IMR-90 (cell line): Measurements from ENCODE around the gene ADM2. TPM values are rescaled to one million over a fixed set of nuclear protein-coding genes. Genes with fewer than 3 reads are reported as not detected.
A peak's percentile ranks its signal among the peaks of the same experiment; 100 is the strongest.

ENCODE experiments used
- ATAC-seq: fragments of 200-7000 bp; cut with Tn5 transposase; 2 replicates; pipeline ENCODE4 v1.9.1; 2020; ENCODE audit warnings: low read depth, mild to moderate bottlenecking, moderate library complexity
- BruUV-seq: library from RNA; stranded (reverse); fragments of 400-500 nt; replicated peaks from 2 replicates; lab custom pipeline; 2021; lab: Mats Ljungman, UMichigan
- CTCF ChIA-PET: fragments of 300-600 bp; formaldehyde crosslinking; extraction: SDS; loops from one replicate; lab custom pipeline; 2021; ENCODE audit warnings: antibody characterized with exemption; lab: Yijun Ruan, JAX
- POLR2A ChIA-PET: fragments of 300-600 bp; sonication (Branson Sonifier 250); formaldehyde crosslinking; loops from one replicate; lab custom pipeline; 2022; ENCODE audit warnings: antibody characterized with exemption; ENCODE audit not compliant: unreplicated experiment; lab: Charles Lee
- DNase-seq: peaks from one replicate; pipeline ENCODE4 v3.0.0; 2013
- H2AFZ ChIP-seq: replicated peaks from 2 replicates; pipeline ENCODE3; 2013; ENCODE audit warnings: low read length, mild to moderate bottlenecking; ENCODE audit not compliant: poor library complexity
- H2AK5ac ChIP-seq: 2 replicates; pipeline ENCODE4 v1.6.1; 2013; ENCODE audit warnings: low read depth, low read length, inconsistent platforms
- H2AK9ac ChIP-seq: replicated peaks from 2 replicates; pipeline ENCODE3; 2013; ENCODE audit warnings: mild to moderate bottlenecking, low read depth, low read length, moderate library complexity; ENCODE audit not compliant: poor library complexity
- H2BK120ac ChIP-seq: 2 replicates; pipeline ENCODE4 v1.6.1; 2013; ENCODE audit warnings: low read depth, low read length, inconsistent platforms
- H2BK15ac ChIP-seq: 3 replicates; pipeline ENCODE4 v1.6.1; 2013; ENCODE audit warnings: low read depth, low read length, inconsistent platforms
- H2BK20ac ChIP-seq: 2 replicates; pipeline ENCODE4 v1.6.1; 2013; ENCODE audit warnings: low read depth, mild to moderate bottlenecking, inconsistent platforms, low read length, moderate library complexity
- H2BK5ac ChIP-seq: 2 replicates; pipeline ENCODE4 v1.6.1; 2013; ENCODE audit warnings: mild to moderate bottlenecking, low read depth, low read length, inconsistent platforms; ENCODE audit not compliant: poor library complexity, severe bottlenecking
- H3K14ac ChIP-seq: replicated peaks from 2 replicates; pipeline ENCODE4 v1.6.1; 2013; ENCODE audit warnings: low read depth, low read length, inconsistent platforms
- H3K18ac ChIP-seq: 2 replicates; pipeline ENCODE4 v1.6.1; 2013; ENCODE audit warnings: low read depth, low read length, control low read depth
- H3K23ac ChIP-seq: 2 replicates; pipeline ENCODE4 v1.6.1; 2013; ENCODE audit warnings: low read depth, low read length, inconsistent platforms
- H3K27ac ChIP-seq: 2 replicates; pipeline ENCODE4 v1.5.1; 2013; ENCODE audit warnings: mild to moderate bottlenecking, control low read depth, low read length; ENCODE audit not compliant: insufficient read depth
- H3K27me3 ChIP-seq: 2 replicates; pipeline ENCODE4 v1.6.1; 2013; ENCODE audit warnings: low read length; ENCODE audit not compliant: control insufficient read depth, insufficient read depth
- H3K36me3 ChIP-seq: 2 replicates; pipeline ENCODE4 v1.6.1; 2013; ENCODE audit warnings: low read length, mixed read lengths; ENCODE audit not compliant: control insufficient read depth, insufficient read depth
- H3K4ac ChIP-seq: 2 replicates; pipeline ENCODE4 v1.6.1; 2013; ENCODE audit warnings: low read depth, low read length, inconsistent platforms
- H3K4me1 ChIP-seq: 2 replicates; pipeline ENCODE4 v1.6.1; 2013; ENCODE audit warnings: low read length, mixed read lengths; ENCODE audit not compliant: control insufficient read depth, insufficient read depth
- H3K4me2 ChIP-seq: 2 replicates; pipeline ENCODE4 v1.6.1; 2013; ENCODE audit warnings: low read depth, mild to moderate bottlenecking, control low read depth, low read length, moderate library complexity
- H3K4me3 ChIP-seq: 2 replicates; pipeline ENCODE4 v1.5.1; 2013; ENCODE audit warnings: low read depth, mild to moderate bottlenecking, control low read depth, low read length, moderate library complexity; ENCODE audit not compliant: insufficient read depth
- H3K56ac ChIP-seq: 2 replicates; pipeline ENCODE4 v1.6.1; 2013; ENCODE audit warnings: low read length, inconsistent platforms; ENCODE audit not compliant: insufficient read depth; ENCODE audit errors: extremely low read depth
- H3K79me1 ChIP-seq, 2 experiments: 2 replicates each; pipeline ENCODE4 v1.6.1; 2013; ENCODE audit warnings: low read length in 2 of 2, inconsistent platforms in 1 of 2, low read depth in 1 of 2
- H3K9ac ChIP-seq: 2 replicates; pipeline ENCODE4 v1.6.1; 2013; ENCODE audit warnings: low read depth, low read length, control low read depth
- H3K9me1 ChIP-seq: 2 replicates; pipeline ENCODE4 v1.6.1; 2013; ENCODE audit warnings: low read length, inconsistent platforms; ENCODE audit not compliant: insufficient read depth
- H3K9me3 ChIP-seq: 2 replicates; pipeline ENCODE4 v1.6.1; 2013; ENCODE audit warnings: low read length; ENCODE audit not compliant: control insufficient read depth, insufficient read depth
- H4K20me1 ChIP-seq: 2 replicates; pipeline ENCODE4 v1.6.1; 2013; ENCODE audit warnings: low read length, inconsistent platforms; ENCODE audit not compliant: insufficient read depth
- H4K5ac ChIP-seq: 2 replicates; pipeline ENCODE4 v1.6.1; 2013; ENCODE audit warnings: mild to moderate bottlenecking, low read depth, low read length, control low read depth
- H4K8ac ChIP-seq, 2 experiments: 2 replicates each; pipeline ENCODE4 v1.6.1; 2013; ENCODE audit warnings: low read depth in 2 of 2, low read length in 2 of 2, control low read depth in 1 of 2, inconsistent platforms in 1 of 2
- H4K91ac ChIP-seq: 2 replicates; pipeline ENCODE4 v1.6.1; 2013; ENCODE audit warnings: low read depth, low read length, inconsistent platforms; ENCODE audit not compliant: insufficient read depth
- BHLHE40 ChIP-seq: fragments of 150-350 bp; IDR thresholded peaks from 2 replicates; pipeline ENCODE4 v1.6.1; 2016; ENCODE audit warnings: mild to moderate bottlenecking, low read depth, low read length
- CEBPB ChIP-seq: IDR thresholded peaks from 2 replicates; pipeline ENCODE4 v1.6.1; 2012; ENCODE audit warnings: low read depth, low read length, improper control_type of control experiment
- CHD1 ChIP-seq: IDR thresholded peaks from 2 replicates; pipeline ENCODE4 v1.6.1; 2012; ENCODE audit warnings: low read depth, low read length, improper control_type of control experiment
- FOS ChIP-seq: fragments of 150-350 bp; IDR thresholded peaks from 2 replicates; pipeline ENCODE4 v1.6.1; 2016; ENCODE audit warnings: low read depth, low read length
- MAFK ChIP-seq: IDR thresholded peaks from 2 replicates; pipeline ENCODE4 v1.6.1; 2012; ENCODE audit warnings: low read depth, low read length, improper control_type of control experiment
- MXI1 ChIP-seq: IDR thresholded peaks from 2 replicates; pipeline ENCODE4 v1.6.1; 2012; ENCODE audit warnings: low read depth, mild to moderate bottlenecking, low read length, moderate library complexity, borderline replicate concordance
- NFE2L2 ChIP-seq: fragments of 150-350 bp; IDR thresholded peaks from 2 replicates; pipeline ENCODE4 v1.6.1; 2016; ENCODE audit warnings: low read depth, mild to moderate bottlenecking, low read length
- POLR2A ChIP-seq: IDR thresholded peaks from 2 replicates; pipeline ENCODE4 v1.6.1; 2012; ENCODE audit warnings: mild to moderate bottlenecking, low read depth, low read length
- RAD21 ChIP-seq: IDR thresholded peaks from 2 replicates; pipeline ENCODE4 v1.6.1; 2012; ENCODE audit warnings: low read length, improper control_type of control experiment
- RCOR1 ChIP-seq: IDR thresholded peaks from 2 replicates; pipeline ENCODE4 v1.6.1; 2012; ENCODE audit warnings: mild to moderate bottlenecking, low read length, improper control_type of control experiment; ENCODE audit not compliant: insufficient replicate concordance
- RFX5 ChIP-seq: IDR thresholded peaks from 2 replicates; pipeline ENCODE4 v1.8.0; 2012; ENCODE audit warnings: low read depth, mild to moderate bottlenecking, low read length, moderate library complexity
- SMC3 ChIP-seq: fragments of 150-350 bp; IDR thresholded peaks from 2 replicates; pipeline ENCODE4 v1.6.1; 2016; ENCODE audit warnings: low read depth, mild to moderate bottlenecking, antibody characterized with exemption, low read length, moderate library complexity
- WGBS, 2 experiments: methylation state at CpG; one replicate each; pipeline versions ENCODE4 v1.1.5 to v1.1.7; 2013; ENCODE audit warnings: missing lambda C conversion rate in 2 of 2; ENCODE audit not compliant: insufficient read length in 1 of 2; ENCODE audit errors: extremely low coverage in 2 of 2; 5-methylcytosine and 5-hydroxymethylcytosine counted together
- dilution Hi-C: fragments of 300-500 bp; cut with HindIII; formaldehyde crosslinking; loops from one replicate; pipeline ENCODE4 v1.14.3; 2018; ENCODE audit warnings: low sequenced_read_pairs; ENCODE audit not compliant: unreplicated experiment
- in situ Hi-C: fragments of 300-500 bp; cut with MboI; formaldehyde crosslinking; loops from 3 replicates; pipeline ENCODE4 v1.14.3; 2019; ENCODE audit warnings: low sequenced_read_pairs, inconsistent platforms, mixed read lengths
- intact Hi-C: fragments of 100-400 bp; cut with micrococcal nuclease; formaldehyde crosslinking; loops from 2 replicates; pipeline ENCODE4 v1.10.0; 2022
- polyA plus RNA-seq, 3 experiments: library from polyadenylated mRNA; depleted of rRNA; stranded (reverse); fragments of >200 nt; gene quantifications; 2 replicates each; pipeline ENCODE4 v1.2.3, GENCODE V29; 2012; ENCODE audit warnings: low replicate concordance in 1 of 3
- total RNA-seq: library from RNA; depleted of rRNA; stranded (reverse); fragments of >200 nt; gene quantifications from 2 replicates; pipeline ENCODE4 v1.2.3, GENCODE V29; 2012
- TF ChIP-seq, protein P1 (sequence below): fragments of 150-350 bp; IDR thresholded peaks from 2 replicates; pipeline ENCODE4 v1.6.1; 2017; ENCODE audit warnings: mild to moderate bottlenecking, antibody characterized with exemption, low read length, low read depth
- TF ChIP-seq, protein P2 (sequence below): fragments of 150-350 bp; IDR thresholded peaks from 2 replicates; pipeline ENCODE4 v1.6.1; 2016; ENCODE audit warnings: low read depth, mild to moderate bottlenecking, low read length, moderate library complexity, borderline replicate concordance

Gene ADM2
- total and polyA plus RNA-seq, 2 of the 4 experiments (the other 2 are of a cell fraction), result 0.18 to 2.3 TPM

DNA sequence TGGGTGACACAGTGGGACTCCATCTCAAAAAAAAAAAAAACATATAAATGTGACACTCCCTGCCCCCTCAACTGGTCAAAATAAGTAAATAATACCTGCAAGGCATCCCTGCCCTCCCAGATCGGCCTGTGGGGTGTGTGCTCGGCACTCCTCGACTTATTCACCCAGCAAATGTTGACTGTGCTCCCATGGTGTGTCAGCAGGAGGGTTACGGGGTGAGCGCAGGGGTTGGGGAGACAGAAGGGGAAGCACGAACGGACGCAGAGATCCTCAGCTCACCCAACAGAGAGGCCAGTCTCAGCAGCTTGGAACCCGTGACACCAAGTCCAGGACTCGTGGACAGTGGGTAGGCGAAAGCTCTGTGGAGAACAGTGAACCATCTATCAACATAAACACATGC is 1.6 kb upstream of the ADM2 start:
- Histone ChIP-seq H3K4me3 (no peak overlapping the region), H4K5ac (no peak overlapping the region), H3K36me3 (peaks cover 4% of the 10 kb centered on the region; the same call in 1 of the 2 replicates), H3K9ac (no peak overlapping the region), H3K27me3 (peaks cover 21% of the 10 kb centered on the region), H3K4me2 (no peak overlapping the region), H3K23ac (0 out of 2 replicates have a peak overlapping the region, but pooled peaks have one; percentile 49), H3K27ac (no peak overlapping the region), H3K56ac (no peak overlapping the region), H2AFZ (no peak overlapping the region), H3K4me1 (peaks cover 3% of the 10 kb centered on the region; the same call in 1 of the 2 replicates), H2BK5ac (no peak overlapping the region), H2BK15ac (no peak overlapping the region), H3K18ac (no peak overlapping the region), H4K8ac (no peak overlapping the region), H2BK20ac (no peak overlapping the region), H2AK5ac (no peak overlapping the region), H4K91ac (no peak overlapping the region), H3K79me1 (peaks cover 0 to 6% of the 10 kb centered on the region in 2 experiments; a peak in 1 of 4 replicates), H3K9me3 (no peaks in the 10 kb centered on the region), H3K14ac (no peak overlapping the region), H2BK120ac (no peak overlapping the region), H4K20me1 (no peaks in the 10 kb centered on the region), H2AK9ac (no peak overlapping the region), H3K4ac (no peak overlapping the region), H3K9me1 (no peaks in the 10 kb centered on the region; the same call in 1 of the 2 replicates)
- ChIA-PET CTCF (no interaction called here), POLR2A (no interaction called here)
- no peak for DNase-seq
- dilution Hi-C loops, result no loop called here
- TF ChIP-seq, protein P1, sequence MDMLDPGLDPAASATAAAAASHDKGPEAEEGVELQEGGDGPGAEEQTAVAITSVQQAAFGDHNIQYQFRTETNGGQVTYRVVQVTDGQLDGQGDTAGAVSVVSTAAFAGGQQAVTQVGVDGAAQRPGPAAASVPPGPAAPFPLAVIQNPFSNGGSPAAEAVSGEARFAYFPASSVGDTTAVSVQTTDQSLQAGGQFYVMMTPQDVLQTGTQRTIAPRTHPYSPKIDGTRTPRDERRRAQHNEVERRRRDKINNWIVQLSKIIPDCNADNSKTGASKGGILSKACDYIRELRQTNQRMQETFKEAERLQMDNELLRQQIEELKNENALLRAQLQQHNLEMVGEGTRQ, result no peak
- TF ChIP-seq RFX5, result no peak
- no peak for TF ChIP-seq RCOR1
- TF ChIP-seq, protein P2, sequence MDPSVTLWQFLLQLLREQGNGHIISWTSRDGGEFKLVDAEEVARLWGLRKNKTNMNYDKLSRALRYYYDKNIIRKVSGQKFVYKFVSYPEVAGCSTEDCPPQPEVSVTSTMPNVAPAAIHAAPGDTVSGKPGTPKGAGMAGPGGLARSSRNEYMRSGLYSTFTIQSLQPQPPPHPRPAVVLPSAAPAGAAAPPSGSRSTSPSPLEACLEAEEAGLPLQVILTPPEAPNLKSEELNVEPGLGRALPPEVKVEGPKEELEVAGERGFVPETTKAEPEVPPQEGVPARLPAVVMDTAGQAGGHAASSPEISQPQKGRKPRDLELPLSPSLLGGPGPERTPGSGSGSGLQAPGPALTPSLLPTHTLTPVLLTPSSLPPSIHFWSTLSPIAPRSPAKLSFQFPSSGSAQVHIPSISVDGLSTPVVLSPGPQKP, result no peak
- TF ChIP-seq MXI1, result no peak
- no peak for TF ChIP-seq MAFK
- TF ChIP-seq FOS, result no peak
- no peak for TF ChIP-seq RAD21
- TF ChIP-seq BHLHE40, result no peak
- TF ChIP-seq NFE2L2, result no peak
- no peak for TF ChIP-seq CHD1
- TF ChIP-seq SMC3, result no peak
- no peak for TF ChIP-seq CEBPB
- TF ChIP-seq POLR2A, result no peak
- BruUV-seq, result no TSS peak
- 70% methylated on average over 2 of the region's 11 CpGs; no CpG with 5 or more reads in 1 of the 2 experiments for WGBS, 2 experiments
- ATAC-seq, result no peak
- intact Hi-C loops, result no loop called here
- in situ Hi-C loops, result no loop called here
